Kidney tubule cell (primary cell): ENCODE data around the gene MAN2C1.

Experiments used
- DNase-seq: peaks from one replicate; pipeline ENCODE4 v3.0.0-alpha.2; 2018; ENCODE audit warnings: low spot score

Gene MAN2C1

DNA sequence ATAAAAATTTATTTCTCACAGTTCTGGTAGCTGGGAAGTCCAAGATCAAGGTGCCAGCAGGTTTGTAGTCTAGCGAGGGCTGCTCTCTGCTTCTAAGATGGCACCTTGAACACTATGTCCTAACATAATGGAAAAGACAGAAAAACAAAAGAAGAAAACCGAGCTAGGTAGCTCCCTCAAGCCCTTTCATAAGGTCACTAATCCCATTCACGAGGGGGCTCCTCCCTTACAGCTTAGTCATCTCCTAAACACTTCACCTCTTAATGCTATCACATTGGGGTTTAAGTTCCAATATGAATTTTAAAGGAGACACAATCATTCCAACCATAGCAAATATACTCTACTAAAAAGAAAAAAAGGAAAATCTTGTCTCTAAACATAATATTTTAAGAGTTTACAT lies 62.2 kb downstream of the MAN2C1 start:
- DNase-seq: no peak
